Jurkat, Clone E6-1 (cell line): Measurements from ENCODE around the gene SMIM43.

ENCODE experiments used
- DNase-seq: peaks from one replicate; pipeline ENCODE4 v3.0.0-alpha.2; 2011; ENCODE audit warnings: low read depth, low spot score
- H3K4me3 ChIP-seq: 2 replicates; pipeline ENCODE4 v1.5.1; 2011; ENCODE audit warnings: mild to moderate bottlenecking, low read length, control low read depth, moderate library complexity

Gene SMIM43

GRCh38 chr4:121711263-121712000 lies 53.5 kb downstream of the SMIM43 start:
- H3K4me3 ChIP-seq = no peak overlapping the region
- no peak for DNase-seq

GRCh38 chr4:121709766-121710405 lies 55.1 kb downstream of the SMIM43 start:
- H3K4me3 ChIP-seq = no peak overlapping the region
- no peak for DNase-seq
